IMR-90 (cell line): ENCODE measurements around the gene RNF123. TPM values are rescaled to one million over a fixed set of nuclear protein-coding genes. Genes with fewer than 3 reads are reported as not detected.

Source experiments
- ATAC-seq: fragments of 200-7000 bp; cut with Tn5 transposase; 2 replicates; pipeline ENCODE4 v1.9.1; 2020; ENCODE audit warnings: low read depth, mild to moderate bottlenecking, moderate library complexity
- BruUV-seq: library from RNA; stranded (reverse); fragments of 400-500 nt; replicated peaks from 2 replicates; lab custom pipeline; 2021; lab: Mats Ljungman, UMichigan
- CTCF ChIA-PET: fragments of 300-600 bp; formaldehyde crosslinking; extraction: SDS; loops from one replicate; lab custom pipeline; 2021; ENCODE audit warnings: antibody characterized with exemption; lab: Yijun Ruan, JAX
- POLR2A ChIA-PET: fragments of 300-600 bp; sonication (Branson Sonifier 250); formaldehyde crosslinking; loops from one replicate; lab custom pipeline; 2022; ENCODE audit warnings: antibody characterized with exemption; ENCODE audit not compliant: unreplicated experiment; lab: Charles Lee
- DNase-seq: peaks from one replicate; pipeline ENCODE4 v3.0.0; 2013
- H2AFZ ChIP-seq: replicated peaks from 2 replicates; pipeline ENCODE3; 2013; ENCODE audit warnings: low read length, mild to moderate bottlenecking; ENCODE audit not compliant: poor library complexity
- H2AK5ac ChIP-seq: 2 replicates; pipeline ENCODE4 v1.6.1; 2013; ENCODE audit warnings: low read depth, low read length, inconsistent platforms
- H2AK9ac ChIP-seq: replicated peaks from 2 replicates; pipeline ENCODE3; 2013; ENCODE audit warnings: mild to moderate bottlenecking, low read depth, low read length, moderate library complexity; ENCODE audit not compliant: poor library complexity
- H2BK120ac ChIP-seq: 2 replicates; pipeline ENCODE4 v1.6.1; 2013; ENCODE audit warnings: low read depth, low read length, inconsistent platforms
- H2BK15ac ChIP-seq: 3 replicates; pipeline ENCODE4 v1.6.1; 2013; ENCODE audit warnings: low read depth, low read length, inconsistent platforms
- H2BK20ac ChIP-seq: 2 replicates; pipeline ENCODE4 v1.6.1; 2013; ENCODE audit warnings: low read depth, mild to moderate bottlenecking, inconsistent platforms, low read length, moderate library complexity
- H2BK5ac ChIP-seq: 2 replicates; pipeline ENCODE4 v1.6.1; 2013; ENCODE audit warnings: mild to moderate bottlenecking, low read depth, low read length, inconsistent platforms; ENCODE audit not compliant: poor library complexity, severe bottlenecking
- H3K14ac ChIP-seq: replicated peaks from 2 replicates; pipeline ENCODE4 v1.6.1; 2013; ENCODE audit warnings: low read depth, low read length, inconsistent platforms
- H3K18ac ChIP-seq: 2 replicates; pipeline ENCODE4 v1.6.1; 2013; ENCODE audit warnings: low read depth, low read length, control low read depth
- H3K23ac ChIP-seq: 2 replicates; pipeline ENCODE4 v1.6.1; 2013; ENCODE audit warnings: low read depth, low read length, inconsistent platforms
- H3K27ac ChIP-seq: 2 replicates; pipeline ENCODE4 v1.5.1; 2013; ENCODE audit warnings: mild to moderate bottlenecking, control low read depth, low read length; ENCODE audit not compliant: insufficient read depth
- H3K27me3 ChIP-seq: 2 replicates; pipeline ENCODE4 v1.6.1; 2013; ENCODE audit warnings: low read length; ENCODE audit not compliant: control insufficient read depth, insufficient read depth
- H3K36me3 ChIP-seq: 2 replicates; pipeline ENCODE4 v1.6.1; 2013; ENCODE audit warnings: low read length, mixed read lengths; ENCODE audit not compliant: control insufficient read depth, insufficient read depth
- H3K4ac ChIP-seq: 2 replicates; pipeline ENCODE4 v1.6.1; 2013; ENCODE audit warnings: low read depth, low read length, inconsistent platforms
- H3K4me1 ChIP-seq: 2 replicates; pipeline ENCODE4 v1.6.1; 2013; ENCODE audit warnings: low read length, mixed read lengths; ENCODE audit not compliant: control insufficient read depth, insufficient read depth
- H3K4me2 ChIP-seq: 2 replicates; pipeline ENCODE4 v1.6.1; 2013; ENCODE audit warnings: low read depth, mild to moderate bottlenecking, control low read depth, low read length, moderate library complexity
- H3K4me3 ChIP-seq: 2 replicates; pipeline ENCODE4 v1.5.1; 2013; ENCODE audit warnings: low read depth, mild to moderate bottlenecking, control low read depth, low read length, moderate library complexity; ENCODE audit not compliant: insufficient read depth
- H3K56ac ChIP-seq: 2 replicates; pipeline ENCODE4 v1.6.1; 2013; ENCODE audit warnings: low read length, inconsistent platforms; ENCODE audit not compliant: insufficient read depth; ENCODE audit errors: extremely low read depth
- H3K79me1 ChIP-seq, 2 experiments: 2 replicates each; pipeline ENCODE4 v1.6.1; 2013; ENCODE audit warnings: low read length in 2 of 2, inconsistent platforms in 1 of 2, low read depth in 1 of 2
- H3K9ac ChIP-seq: 2 replicates; pipeline ENCODE4 v1.6.1; 2013; ENCODE audit warnings: low read depth, low read length, control low read depth
- H3K9me1 ChIP-seq: 2 replicates; pipeline ENCODE4 v1.6.1; 2013; ENCODE audit warnings: low read length, inconsistent platforms; ENCODE audit not compliant: insufficient read depth
- H3K9me3 ChIP-seq: 2 replicates; pipeline ENCODE4 v1.6.1; 2013; ENCODE audit warnings: low read length; ENCODE audit not compliant: control insufficient read depth, insufficient read depth
- H4K20me1 ChIP-seq: 2 replicates; pipeline ENCODE4 v1.6.1; 2013; ENCODE audit warnings: low read length, inconsistent platforms; ENCODE audit not compliant: insufficient read depth
- H4K5ac ChIP-seq: 2 replicates; pipeline ENCODE4 v1.6.1; 2013; ENCODE audit warnings: mild to moderate bottlenecking, low read depth, low read length, control low read depth
- H4K8ac ChIP-seq, 2 experiments: 2 replicates each; pipeline ENCODE4 v1.6.1; 2013; ENCODE audit warnings: low read depth in 2 of 2, low read length in 2 of 2, control low read depth in 1 of 2, inconsistent platforms in 1 of 2
- H4K91ac ChIP-seq: 2 replicates; pipeline ENCODE4 v1.6.1; 2013; ENCODE audit warnings: low read depth, low read length, inconsistent platforms; ENCODE audit not compliant: insufficient read depth
- BHLHE40 ChIP-seq: fragments of 150-350 bp; IDR thresholded peaks from 2 replicates; pipeline ENCODE4 v1.6.1; 2016; ENCODE audit warnings: mild to moderate bottlenecking, low read depth, low read length
- CEBPB ChIP-seq: IDR thresholded peaks from 2 replicates; pipeline ENCODE4 v1.6.1; 2012; ENCODE audit warnings: low read depth, low read length, improper control_type of control experiment
- CHD1 ChIP-seq: IDR thresholded peaks from 2 replicates; pipeline ENCODE4 v1.6.1; 2012; ENCODE audit warnings: low read depth, low read length, improper control_type of control experiment
- MAFK ChIP-seq: IDR thresholded peaks from 2 replicates; pipeline ENCODE4 v1.6.1; 2012; ENCODE audit warnings: low read depth, low read length, improper control_type of control experiment
- MAZ ChIP-seq: IDR thresholded peaks from 2 replicates; pipeline ENCODE4 v1.6.1; 2012; ENCODE audit warnings: low read depth, mild to moderate bottlenecking, low read length, improper control_type of control experiment, moderate library complexity, borderline replicate concordance
- NFE2L2 ChIP-seq: fragments of 150-350 bp; IDR thresholded peaks from 2 replicates; pipeline ENCODE4 v1.6.1; 2016; ENCODE audit warnings: low read depth, mild to moderate bottlenecking, low read length
- RFX5 ChIP-seq: IDR thresholded peaks from 2 replicates; pipeline ENCODE4 v1.8.0; 2012; ENCODE audit warnings: low read depth, mild to moderate bottlenecking, low read length, moderate library complexity
- WGBS, 2 experiments: methylation state at CpG; one replicate each; pipeline versions ENCODE4 v1.1.5 to v1.1.7; 2013; ENCODE audit warnings: missing lambda C conversion rate in 2 of 2; ENCODE audit not compliant: insufficient read length in 1 of 2; ENCODE audit errors: extremely low coverage in 2 of 2; 5-methylcytosine and 5-hydroxymethylcytosine counted together
- dilution Hi-C: fragments of 300-500 bp; cut with HindIII; formaldehyde crosslinking; loops from one replicate; pipeline ENCODE4 v1.14.3; 2018; ENCODE audit warnings: low sequenced_read_pairs; ENCODE audit not compliant: unreplicated experiment
- in situ Hi-C: fragments of 300-500 bp; cut with MboI; formaldehyde crosslinking; loops from 3 replicates; pipeline ENCODE4 v1.14.3; 2019; ENCODE audit warnings: low sequenced_read_pairs, inconsistent platforms, mixed read lengths
- intact Hi-C: fragments of 100-400 bp; cut with micrococcal nuclease; formaldehyde crosslinking; loops from 2 replicates; pipeline ENCODE4 v1.10.0; 2022
- polyA plus RNA-seq, 3 experiments: library from polyadenylated mRNA; depleted of rRNA; stranded (reverse); fragments of >200 nt; gene quantifications; 2 replicates each; pipeline ENCODE4 v1.2.3, GENCODE V29; 2012; ENCODE audit warnings: low replicate concordance in 1 of 3
- total RNA-seq: library from RNA; depleted of rRNA; stranded (reverse); fragments of >200 nt; gene quantifications from 2 replicates; pipeline ENCODE4 v1.2.3, GENCODE V29; 2012

The RNF123 gene
- total and polyA plus RNA-seq, 2 of the 4 experiments (the other 2 are of a cell fraction) = 13.4 to 37.7 TPM

DNA sequence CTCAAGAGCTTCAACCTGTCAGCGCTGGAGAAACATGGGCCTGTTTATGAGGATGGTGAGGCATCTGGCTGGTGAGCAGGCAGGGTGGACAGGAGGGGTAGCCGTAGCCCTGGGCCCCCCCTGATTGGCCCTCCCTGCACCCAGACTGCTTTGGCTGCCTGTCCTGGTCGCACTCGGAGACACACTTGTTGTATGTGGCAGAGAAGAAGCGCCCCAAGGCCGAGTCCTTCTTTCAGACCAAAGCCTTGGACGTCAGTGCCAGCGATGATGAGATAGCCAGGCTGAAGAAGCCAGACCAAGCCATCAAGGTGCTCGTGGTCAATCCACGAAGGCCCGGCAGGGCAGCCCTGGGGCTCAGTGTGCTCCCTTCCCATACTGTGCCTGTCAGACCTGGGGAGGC, 13.4 kb upstream of the RNF123 start:
- CTCF ChIA-PET = no interaction called here
- no peak overlapping the region for H2AK5ac ChIP-seq

More for the DNA sequence above, 13.4 kb upstream of the RNF123 start:
- Histone ChIP-seq H3K36me3 (peaks cover 51% of the 10 kb centered on the region), H3K79me1 (peaks cover 28 to 54% of the 10 kb centered on the region in 2 experiments), H2BK5ac (no peak overlapping the region), H2BK15ac (no peak overlapping the region), H2AK9ac (no peak overlapping the region), H4K20me1 (peaks cover 10% of the 10 kb centered on the region; the same call in 1 of the 2 replicates), H3K4me3 (no peak overlapping the region), H2BK20ac (no peak overlapping the region), H3K23ac (no peak overlapping the region), H3K27ac (no peak overlapping the region), H2AFZ (no peak overlapping the region), H3K18ac (no peak overlapping the region), H4K91ac (no peak overlapping the region), H3K9me3 (no peaks in the 10 kb centered on the region), H4K8ac (no peak overlapping the region), H3K56ac (no peak overlapping the region), H3K4ac (no peak overlapping the region), H2BK120ac (no peak overlapping the region), H3K9me1 (peaks cover 17% of the 10 kb centered on the region), H3K27me3 (no peaks in the 10 kb centered on the region), H3K14ac (no peak overlapping the region), H3K4me1 (peaks cover 9% of the 10 kb centered on the region), H4K5ac (no peak overlapping the region), H3K4me2 (no peak overlapping the region), H3K9ac (no peak overlapping the region)
- in situ Hi-C loops = loop anchor here (5.0 kb wide), 1 partner anchor 139 kb away; no protein-coding TSS in a partner anchor
- TF ChIP-seq MAFK = no peak
- no peak for TF ChIP-seq NFE2L2
- TF ChIP-seq CEBPB = no peak
- no peak for TF ChIP-seq BHLHE40
- no peak for TF ChIP-seq RFX5
- TF ChIP-seq CHD1 = no peak
- TF ChIP-seq MAZ = no peak
- DNase-seq (no peak), ATAC-seq (no peak)
- intact Hi-C loops = no loop called here
- dilution Hi-C loops = no loop called here
- BruUV-seq = no TSS peak
- POLR2A ChIA-PET = no interaction called here
- WGBS, 2 experiments = 94% methylated on average over 5 of the region's 11 CpGs; no CpG with 5 or more reads in 1 of the 2 experiments
